ENCODE data around the gene YDJC.

DNA sequence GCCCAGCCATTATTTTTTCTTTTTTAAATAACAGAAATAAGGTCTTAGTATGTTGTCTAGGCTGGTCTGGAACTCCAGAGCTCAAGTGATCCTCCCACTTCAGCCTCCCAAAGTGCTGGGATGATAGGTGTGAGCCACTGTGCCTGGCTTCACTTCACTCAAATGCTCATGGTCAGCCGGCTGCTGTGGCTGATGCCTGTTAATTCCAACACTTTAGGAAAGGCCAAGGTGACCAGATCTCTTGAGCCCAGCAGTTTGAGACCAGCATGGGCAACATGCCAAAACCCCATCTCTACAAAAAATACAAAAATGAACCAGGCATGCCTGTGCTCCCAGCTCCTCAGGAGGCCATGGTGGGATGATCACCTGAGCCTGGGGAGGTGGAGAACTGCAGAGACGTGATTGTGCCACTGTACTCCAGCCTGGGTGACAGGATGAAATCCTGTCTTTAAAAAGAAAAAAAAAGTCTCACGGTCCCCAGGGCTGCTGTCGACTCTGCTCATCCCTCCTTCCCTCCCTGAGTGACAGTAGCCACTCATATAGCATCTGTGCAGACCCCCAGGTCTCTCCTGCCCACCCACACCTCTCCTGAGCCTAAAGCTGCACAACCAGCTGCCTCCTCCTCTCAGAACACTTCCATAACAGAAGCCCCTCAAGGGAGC, 3.6 kb downstream of the YDJC start:
- TF ChIP-seq CTCF (IDR thresholded peaks at IDR 0.05; ENCODE audit: low read depth, low read length) (no peak), EZH2phosphoT487 (IDR thresholded peaks at IDR 0.05; ENCODE audit: low read depth) (no peak)

Measured in OCI-LY3 (cell line).